ENCODE results near the gene PAX6. TPM values are rescaled to one million over a fixed set of nuclear protein-coding genes. Genes with fewer than 3 reads are reported as not detected.

Gene PAX6
- polyA plus RNA-seq, 2 of the 4 experiments (the other 2 are of a cell fraction), result 1.8 to 2.0 TPM

- Histone ChIP-seq H3K4me1 (no peaks in the 10 kb centered on the region), H3K4me3 (no peak overlapping the region), H3K4me2 (no peak overlapping the region), H3K27ac (no peak overlapping the region), H3K9me3 (no peaks in the 10 kb centered on the region)
- WGBS (ENCODE audit: missing lambda C conversion rate), result 70% methylated on average over 18 of the region's 19 CpGs
- no peak for FAIRE-seq
- POLR2A ChIA-PET, result no interaction called here
- no peak for ATAC-seq
- TF ChIP-seq CHD2 (IDR thresholded peaks at IDR 0.05; ENCODE audit: low read length, partially characterized antibody) (no peak), HOXB13 (CRISPR knock-in tag; IDR thresholded peaks at IDR 0.05; ENCODE audit: low read depth) (no peak), ZC3H11A (IDR thresholded peaks at IDR 0.05) (no peak), RARB (CRISPR knock-in tag; IDR thresholded peaks at IDR 0.05) (no peak), RNF2 (IDR thresholded peaks at IDR 0.05; ENCODE audit: borderline replicate concordance, low read depth) (no peak), KDM5A (IDR thresholded peaks at IDR 0.05) (no peak), KDM1A (IDR thresholded peaks at IDR 0.05; ENCODE audit: low read depth) (no peak), MYC (IDR thresholded peaks at IDR 0.05; ENCODE audit: borderline replicate concordance, low read length) (no peak), POLR2AphosphoS2 (conservative IDR thresholded peaks at IDR 0.05; ENCODE audit: low read length) (no peak)
- CTCF ChIA-PET, result no interaction called here
- DNase-seq (ENCODE audit: low read depth in 1 of 2, low spot score in 1 of 2), result no peak
Observed at GRCh38 chr11:31796499-31797189, 14.5 kb downstream of the PAX6 start.

GRCh38 chr11:31795706-31796498 is 15.2 kb downstream of the PAX6 start:
- H3K27ac ChIP-seq, result no peak overlapping the region
- DNase-seq (ENCODE audit: low read depth in 1 of 2, low spot score in 1 of 2) (no peak), ATAC-seq (no peak), FAIRE-seq (no peak)
- no peaks in the 10 kb centered on the region for H3K9me3 ChIP-seq
- CTCF ChIA-PET, result interaction anchor here (1.0 kb wide), 1 partner anchor 15 kb away, joined by 3 read pairs; no protein-coding TSS in a partner anchor
- no peak overlapping the region for H3K4me2 ChIP-seq
- H3K4me1 ChIP-seq, result no peaks in the 10 kb centered on the region
- TF ChIP-seq ZFP36 (IDR thresholded peaks at IDR 0.05; ENCODE audit: borderline replicate concordance, partially characterized antibody) (no peak), PHF8 (IDR thresholded peaks at IDR 0.05; ENCODE audit: borderline replicate concordance, low read depth) (no peak), FOSL2 (IDR thresholded peaks at IDR 0.05) (no peak), FOSL2 (CRISPR knock-in tag; IDR thresholded peaks at IDR 0.05) (no peak), SMC3 (IDR thresholded peaks at IDR 0.05) (no peak), POLR2AphosphoS2 (conservative IDR thresholded peaks at IDR 0.05; ENCODE audit: low read length) (no peak), BCL3 (IDR thresholded peaks at IDR 0.05) (no peak), POLR2A (IDR thresholded peaks at IDR 0.05; ENCODE audit: low read length) (no peak), NPAS2 (CRISPR knock-in tag; IDR thresholded peaks at IDR 0.05; ENCODE audit: borderline replicate concordance) (no peak)
- H3K4me3 ChIP-seq, result no peak overlapping the region
- WGBS (ENCODE audit: missing lambda C conversion rate), result 85% methylated on average over 22 of the region's 22 CpGs
- POLR2A ChIA-PET, result no interaction called here

- DNase-seq (ENCODE audit: low read depth in 1 of 2, low spot score in 1 of 2) (no peak), ATAC-seq (no peak), FAIRE-seq (no peak)
- H3K4me1 ChIP-seq, result no peaks in the 10 kb centered on the region
- TF ChIP-seq MAFK (IDR thresholded peaks at IDR 0.05; ENCODE audit: partially characterized antibody), result no peak
- no peak for TF ChIP-seq CTCF (IDR thresholded peaks at IDR 0.05)
- TF ChIP-seq NPAS2 (CRISPR knock-in tag; IDR thresholded peaks at IDR 0.05; ENCODE audit: borderline replicate concordance), result no peak
- no peak for TF ChIP-seq ZNF302 (CRISPR knock-in tag; IDR thresholded peaks at IDR 0.05)
- no peak for TF ChIP-seq CBX8 (IDR thresholded peaks at IDR 0.05)
- TF ChIP-seq REST (IDR thresholded peaks at IDR 0.05), result no peak
- TF ChIP-seq CHD4 (IDR thresholded peaks at IDR 0.05; ENCODE audit: borderline replicate concordance), result no peak
- TF ChIP-seq RFX5 (IDR thresholded peaks at IDR 0.05), result no peak
- TF ChIP-seq ZC3H11A (IDR thresholded peaks at IDR 0.05), result no peak
- TF ChIP-seq POLR2A (IDR thresholded peaks at IDR 0.05; ENCODE audit: low read length), result no peak
- no peak for TF ChIP-seq POLR2AphosphoS2 (conservative IDR thresholded peaks at IDR 0.05; ENCODE audit: low read length)
- H3K4me3 ChIP-seq, result no peak overlapping the region
- ChIA-PET POLR2A (no interaction called here), CTCF (interaction anchor here (1.0 kb wide), 1 partner anchor 14 kb away, joined by 3 read pairs; no protein-coding TSS in a partner anchor)
- no peak overlapping the region for H3K27ac ChIP-seq
- no peak overlapping the region for H3K4me2 ChIP-seq
- H3K9me3 ChIP-seq, result no peaks in the 10 kb centered on the region
- whole genome bisulfite sequencing (ENCODE audit: missing lambda C conversion rate), result 76% methylated on average over 4 of the region's 4 CpGs
Observed at GRCh38 chr11:31794548-31794947, 16.6 kb downstream of the PAX6 start.
